ENCODE results near the gene UNC5A. TPM values are rescaled to one million over a fixed set of nuclear protein-coding genes. Genes with fewer than 3 reads are reported as not detected.
A peak's percentile ranks its signal among the peaks of the same experiment; 100 is the strongest.

The UNC5A gene
- total and polyA plus RNA-seq, 2 of the 8 experiments (the other 6 are each of a cell fraction or from before 2014, with no cell fraction given) = 4.0 to 7.6 TPM

GRCh38 chr5:176876506-176877431 lies 66.4 kb downstream of the UNC5A start:
- H4K8ac ChIP-seq (ENCODE audit: extremely low read depth, insufficient read depth, low read length) = no peak overlapping the region
- no peak for FAIRE-seq
- TF ChIP-seq SIN3A (conservative IDR thresholded peaks at IDR 0.05 in 1 of 2, IDR thresholded peaks at IDR 0.05 in 1 of 2; ENCODE audit: low read depth in 1 of 2, low read length in 2 of 2) = no peak
- TF ChIP-seq CBX5 (IDR thresholded peaks at IDR 0.05; ENCODE audit: low read depth, low read length) = no peak
- no peak for TF ChIP-seq SP2 (IDR thresholded peaks at IDR 0.05; ENCODE audit: low read length)
- TF ChIP-seq ATF3 (IDR thresholded peaks at IDR 0.05; ENCODE audit: insufficient read depth, low read depth, low read length) = no peak
- no peak for TF ChIP-seq SAP30 (IDR thresholded peaks at IDR 0.05; ENCODE audit: insufficient read depth, insufficient replicate concordance, low read length)
- TF ChIP-seq RNF2 (IDR thresholded peaks at IDR 0.05; ENCODE audit: borderline replicate concordance, low read depth, low read length, missing control alignments, poor library complexity, severe bottlenecking) = no peak
- no peak for TF ChIP-seq NANOG (IDR thresholded peaks at IDR 0.05; ENCODE audit: insufficient read depth, low read depth, low read length, poor library complexity, severe bottlenecking)
- TF ChIP-seq RFX5 (IDR thresholded peaks at IDR 0.05; ENCODE audit: borderline replicate concordance, low read depth, low read length) = no peak
- TF ChIP-seq JUND (IDR thresholded peaks at IDR 0.05; ENCODE audit: low read length) = no peak

More at GRCh38 chr5:176876506-176877431, 66.4 kb downstream of the UNC5A start:
- no peak for DNase-seq (ENCODE audit: low read depth in 1 of 2, low spot score in 2 of 2)
- no peaks in the 10 kb centered on the region for H3K27me3 ChIP-seq (replicated peaks in 1 of 4; ENCODE audit: control insufficient read depth in 3 of 4, extremely low read depth in 1 of 4, insufficient read depth in 3 of 4, low read length in 3 of 4)
- H3K4me1 ChIP-seq (replicated peaks in 1 of 4; ENCODE audit: control insufficient read depth in 3 of 4, insufficient read depth in 4 of 4, low read length in 3 of 4) = peaks cover 0 to 4% (median 1%) of the 10 kb centered on the region in 4 experiments; a peak in 3 of 7 replicates
- H3K36me3 ChIP-seq (ENCODE audit: control insufficient read depth in 2 of 4, insufficient read depth in 4 of 4, low read length in 3 of 4) = no peaks in the 10 kb centered on the region
- H3K23me2 ChIP-seq (ENCODE audit: low read depth, low read length) = no peaks in the 10 kb centered on the region
- H2BK15ac ChIP-seq (ENCODE audit: low read length) = 0 out of 2 replicates have a peak overlapping the region, but pooled peaks have one; percentile 40
- H3K18ac ChIP-seq (ENCODE audit: extremely low read depth, low read length) = no peak overlapping the region; the same call in 1 of the 2 replicates
- no peak overlapping the region for H2BK5ac ChIP-seq (ENCODE audit: low read depth, low read length)
- H4K91ac ChIP-seq (replicated peaks; ENCODE audit: insufficient read length, low read length) = no peak overlapping the region
- H3K4me3 ChIP-seq (ENCODE audit: extremely low read depth in 1 of 4, insufficient read depth in 2 of 4, low read depth in 3 of 4, low read length in 4 of 4) = no peak overlapping the region
- H2AFZ ChIP-seq (ENCODE audit: low read length) = no peak overlapping the region
- H3K79me1 ChIP-seq (ENCODE audit: low read depth, low read length) = no peaks in the 10 kb centered on the region
- no peak overlapping the region for H3K56ac ChIP-seq (replicated peaks; ENCODE audit: insufficient read length, low read depth, low read length)
- no peak overlapping the region for H4K5ac ChIP-seq (ENCODE audit: insufficient read length, low read depth, low read length)
- ChIA-PET POLR2A (ENCODE audit: partially characterized antibody) (interaction anchor here (1.5 kb wide), 1 partner anchor 17 kb away, joined by 3 read pairs; no protein-coding TSS in a partner anchor), CTCF (ENCODE audit: partially characterized antibody) (interaction anchor here (1.2 to 7.2 kb wide), 11 partner anchors 10 to 387 kb away, joined by 3 to 39 read pairs (median 4); no protein-coding TSS in a partner anchor)
- WGBS, 2 experiments (ENCODE audit: extremely low coverage in 1 of 2, insufficient coverage in 1 of 2, insufficient read length in 1 of 2, insufficient replicate concordance in 2 of 2, low coverage in 1 of 2, low lambda C conversion rate in 2 of 2, missing lambda C conversion rate in 1 of 2) = 80% methylated on average over 13 of the region's 24 CpGs; no CpG with 5 or more reads in 1 of the 2 experiments
- no peaks in the 10 kb centered on the region for H3K79me2 ChIP-seq (ENCODE audit: control insufficient read depth in 1 of 2, insufficient read depth in 2 of 2, low read length in 2 of 2)
- peak overlapping the region; percentile 53 for H3K4ac ChIP-seq (replicated peaks; ENCODE audit: insufficient read length, low read depth, low read length)
- no peak overlapping the region; the same call in 1 of the 2 replicates for H2AK5ac ChIP-seq (ENCODE audit: low read depth, low read length)
- no peak overlapping the region for H3K9ac ChIP-seq (replicated peaks in 1 of 4; ENCODE audit: extremely low read depth in 1 of 4, low read depth in 3 of 4, low read length in 3 of 4)
- no peaks in the 10 kb centered on the region for H4K20me1 ChIP-seq (replicated peaks in 1 of 2; ENCODE audit: control insufficient read depth in 1 of 2, insufficient read depth in 2 of 2, low read length in 2 of 2)
- 0 out of 2 replicates have a peak overlapping the region, but pooled peaks have one; percentile 34 for H2BK20ac ChIP-seq (ENCODE audit: low read length)
- no peak overlapping the region for H2BK120ac ChIP-seq (replicated peaks; ENCODE audit: low read depth, low read length)
- no peak overlapping the region for H3K27ac ChIP-seq (ENCODE audit: low read depth, low read length)
- H3K4me2 ChIP-seq (ENCODE audit: insufficient read depth in 1 of 2, low read depth in 2 of 2, low read length in 2 of 2) = no peak overlapping the region
- H3K14ac ChIP-seq (ENCODE audit: insufficient read length) = no peak overlapping the region
- no peaks in the 10 kb centered on the region for H3K9me3 ChIP-seq (ENCODE audit: insufficient read depth in 2 of 2, low read depth in 1 of 2, low read length in 1 of 2)
- H3K23ac ChIP-seq (ENCODE audit: insufficient read length) = no peak overlapping the region
- no peak overlapping the region for H2BK12ac ChIP-seq (ENCODE audit: low read depth, low read length)

Measured in H1 (cell line).